HTERT RPE-1 (cell line): ENCODE measurements around the gene ACTR3.

Experiments used
- in situ Hi-C: fragments of 300-500 bp; cut with MboI; formaldehyde crosslinking; loops from 4 replicates; pipeline ENCODE4 v1.14.3; 2020; ENCODE audit warnings: low sequenced_read_pairs

Gene ACTR3

GRCh38 chr2:113875135-113875534, 14.8 kb upstream of the ACTR3 start:
- in situ Hi-C loops, result no loop called here

GRCh38 chr2:113876503-113877387, 13.1 kb upstream of the ACTR3 start:
- in situ Hi-C loops, result no loop called here

GRCh38 chr2:113877711-113878598, 11.9 kb upstream of the ACTR3 start:
- in situ Hi-C loops, result no loop called here

- in situ Hi-C loops, result no loop called here
Measured at GRCh38 chr2:113878743-113879142, 11.1 kb upstream of the ACTR3 start.

GRCh38 chr2:113879457-113879856, 10.4 kb upstream of the ACTR3 start:
- in situ Hi-C loops, result no loop called here

- in situ Hi-C loops, result no loop called here
Measured at GRCh38 chr2:113886479-113887008, 3.3 kb upstream of the ACTR3 start.

- in situ Hi-C loops, result no loop called here
Measured at GRCh38 chr2:113887009-113887792, 2.7 kb upstream of the ACTR3 start.

- in situ Hi-C loops, result no loop called here
Measured at GRCh38 chr2:113888641-113889470, 1.0 kb upstream of the ACTR3 start.

GRCh38 chr2:113890253-113891235, 655 bp downstream of the ACTR3 start:
- in situ Hi-C loops, result no loop called here

GRCh38 chr2:113891265-113891959, 1.5 kb downstream of the ACTR3 start:
- in situ Hi-C loops, result no loop called here

GRCh38 chr2:113892004-113892710, 2.3 kb downstream of the ACTR3 start:
- in situ Hi-C loops, result no loop called here

GRCh38 chr2:113894156-113894743, 4.4 kb downstream of the ACTR3 start:
- in situ Hi-C loops, result no loop called here

- in situ Hi-C loops, result no loop called here
Measured at GRCh38 chr2:113895301-113895700, 5.4 kb downstream of the ACTR3 start.

GRCh38 chr2:113895819-113896563, 6.1 kb downstream of the ACTR3 start:
- in situ Hi-C loops, result no loop called here

- in situ Hi-C loops, result no loop called here
Measured at GRCh38 chr2:113896791-113897190, 6.9 kb downstream of the ACTR3 start.

GRCh38 chr2:113898081-113898480, 8.2 kb downstream of the ACTR3 start:
- in situ Hi-C loops, result no loop called here
